ENCODE measurements around the gene ECHDC3.
"Not testable (repeated sequence)": the region's sequence is repeated elsewhere in the genome, so short reads cannot be mapped to it uniquely, and the experiment has no call there.

The ECHDC3 gene

DNA sequence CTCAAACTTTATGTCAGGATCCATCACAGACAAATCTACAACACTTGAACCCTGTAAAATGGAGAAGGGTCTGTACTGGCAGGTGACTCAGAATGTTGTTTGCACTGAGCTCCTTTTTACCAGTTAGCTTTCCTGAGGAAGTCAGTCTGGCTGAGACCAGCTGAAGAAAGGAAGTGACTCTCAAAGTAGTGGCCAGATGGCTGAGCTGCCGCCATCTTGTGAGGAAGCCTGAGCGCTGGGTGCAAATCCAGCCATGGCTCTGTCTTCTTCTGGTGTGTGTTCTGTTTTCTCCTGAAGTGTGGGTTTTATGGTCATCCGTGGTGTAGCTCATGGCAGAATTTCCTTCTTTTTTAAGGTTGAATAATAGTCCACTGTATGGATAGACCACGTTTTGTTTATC lies 25.5 kb upstream of the ECHDC3 start:
- no peak for DNase-seq

DNA sequence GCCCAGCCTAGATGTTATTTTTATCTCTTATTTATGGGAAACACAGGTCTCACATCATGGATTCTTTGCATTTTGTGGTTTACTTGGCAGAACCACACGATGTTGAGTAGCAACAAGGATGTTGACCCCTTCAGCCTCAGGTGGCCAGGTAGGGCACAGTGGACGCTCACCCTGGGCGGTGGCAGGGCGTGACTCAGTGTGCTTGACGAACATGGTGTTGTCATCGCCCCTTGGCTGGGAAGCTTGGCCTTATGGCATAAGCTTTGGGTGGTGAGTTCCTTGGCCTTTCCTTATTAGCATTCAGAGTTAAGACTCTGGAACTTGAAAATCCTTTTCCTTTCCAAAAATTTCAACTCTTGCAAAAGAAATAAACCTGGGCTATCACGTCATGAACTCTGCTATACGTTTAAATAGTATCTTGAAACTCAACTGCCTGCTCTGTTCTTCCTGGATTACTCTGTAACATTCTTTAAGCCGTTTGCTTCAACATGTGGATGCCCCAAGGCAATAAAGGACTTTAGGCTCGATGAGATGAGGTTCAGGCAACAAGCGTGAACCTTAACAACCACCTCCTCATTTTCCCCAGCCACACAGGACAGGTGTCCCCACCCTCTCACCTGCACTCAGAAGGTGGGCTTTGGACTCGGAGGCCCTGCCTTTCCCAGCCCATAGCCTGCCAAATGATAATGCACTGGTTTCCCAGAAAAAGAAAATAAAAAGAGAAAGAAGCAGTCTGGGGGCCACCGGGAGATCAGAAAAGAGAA lies 22.5 kb upstream of the ECHDC3 start:
- no peak for DNase-seq

DNA sequence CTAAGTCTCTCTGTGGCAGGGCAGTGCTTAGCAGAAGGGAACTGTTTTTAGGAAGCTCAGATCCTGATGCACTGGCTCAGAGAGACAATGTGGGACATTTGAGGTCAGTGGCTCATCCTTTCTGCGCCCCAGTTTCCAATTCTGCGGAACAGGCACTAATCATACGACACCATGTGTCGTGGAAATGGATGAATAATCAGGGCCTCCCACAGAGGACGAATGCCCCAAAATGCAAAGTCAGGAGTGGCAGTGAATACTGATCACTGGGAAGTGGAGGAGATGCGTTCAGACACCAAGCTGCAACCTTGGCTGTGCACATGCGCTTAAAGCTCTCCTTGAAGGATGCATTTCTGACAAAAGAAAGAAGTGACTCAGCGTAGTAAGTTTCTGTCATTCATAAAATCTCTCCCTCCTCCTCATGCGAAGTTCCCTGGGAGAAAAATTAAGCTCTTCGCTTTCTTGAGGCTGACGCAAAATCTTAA lies 21.9 kb upstream of the ECHDC3 start:
- peak; percentile 35 for DNase-seq

- no peak for DNase-seq
Measured at GRCh38 chr10:11721806-11722205, 20.4 kb upstream of the ECHDC3 start.

DNA sequence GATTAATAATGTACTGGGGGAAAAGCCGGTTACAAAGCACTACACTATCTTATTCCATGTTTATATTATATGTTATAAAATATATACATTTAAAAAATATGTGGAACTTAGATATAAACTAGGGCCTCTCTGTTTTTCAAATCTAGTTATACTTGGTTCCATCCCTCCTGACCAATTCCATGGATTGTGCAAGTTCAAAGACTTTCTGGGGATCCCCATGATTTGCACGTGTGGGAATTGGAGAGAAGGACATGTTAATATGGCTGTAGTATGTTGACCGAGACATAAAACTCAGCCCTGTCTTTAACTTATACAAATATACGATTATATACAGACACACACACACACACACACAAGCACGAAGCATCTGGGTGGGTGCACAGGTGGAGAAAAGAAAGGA lies 18.8 kb upstream of the ECHDC3 start:
- no peak for DNase-seq

DNA sequence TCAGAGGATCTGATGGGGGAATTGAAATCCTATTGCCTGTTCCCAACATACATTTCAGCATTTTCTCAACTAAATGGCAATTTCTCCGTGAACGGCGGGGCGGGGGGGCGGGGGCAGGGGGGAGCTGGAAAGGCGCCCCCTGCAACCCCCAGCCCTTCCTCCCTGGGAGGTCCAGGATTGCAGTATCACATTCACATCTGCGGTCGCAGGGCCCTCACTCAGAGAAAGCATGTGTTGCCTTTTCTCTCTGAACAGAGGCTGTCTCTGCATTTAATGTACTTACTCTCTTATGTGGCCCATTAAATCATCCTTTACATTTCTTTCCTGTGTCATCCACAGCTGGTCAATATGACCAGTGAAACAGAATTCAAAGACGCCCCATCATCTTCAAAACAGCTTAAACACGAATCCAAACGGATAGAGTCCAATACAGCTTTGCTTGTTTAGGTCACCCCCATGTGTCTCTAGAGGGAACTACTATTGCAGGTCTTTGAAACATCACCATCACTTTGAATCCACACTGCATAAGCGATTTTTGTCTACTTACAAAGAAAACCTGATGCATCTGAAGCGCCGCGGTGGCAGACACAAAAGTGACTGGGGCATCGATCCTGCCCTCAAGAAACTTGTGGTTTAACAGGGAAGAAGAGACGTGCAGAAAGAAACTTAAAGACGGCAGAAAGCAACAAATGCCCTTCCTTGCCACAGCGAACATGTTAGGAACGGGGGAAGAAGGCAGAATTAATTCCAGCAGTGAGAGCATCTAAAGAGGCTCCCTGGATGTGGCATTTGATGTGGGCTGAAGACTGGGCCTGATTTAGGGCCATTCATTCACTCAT lies 17.0 kb upstream of the ECHDC3 start:
- DNase-seq: peak; percentile 88

GRCh38 chr10:11725912-11726311 lies 16.3 kb upstream of the ECHDC3 start:
- DNase-seq: no peak

GRCh38 chr10:11727563-11727962 lies 14.6 kb upstream of the ECHDC3 start:
- DNase-seq: no peak

GRCh38 chr10:11728353-11728752 lies 13.8 kb upstream of the ECHDC3 start:
- DNase-seq: no peak

DNA sequence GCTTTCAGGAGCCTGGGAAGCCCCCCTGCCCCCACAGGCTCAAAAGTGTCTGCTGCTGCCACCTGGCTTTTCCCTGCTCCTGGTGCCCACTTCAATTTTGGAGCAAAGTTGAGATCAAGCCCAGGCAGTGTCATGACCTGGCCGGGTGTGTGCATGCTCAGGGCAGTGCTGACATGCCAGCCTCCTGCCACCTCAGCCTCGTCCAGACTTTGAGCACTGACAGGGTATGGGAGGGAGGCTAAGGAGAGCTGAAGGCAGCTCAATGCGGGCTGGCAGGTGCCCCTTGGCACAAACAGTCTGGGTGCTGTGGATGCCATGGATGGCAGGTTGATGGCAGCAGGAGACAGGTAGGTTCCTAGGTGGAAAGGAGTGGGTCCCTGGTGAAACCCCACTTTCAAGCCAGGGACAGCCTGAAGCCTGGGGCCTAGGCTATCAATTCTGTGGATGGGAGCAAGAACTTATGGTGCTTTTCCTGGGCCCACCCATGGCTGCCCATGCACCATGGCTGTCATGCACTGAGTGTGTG lies 12.3 kb upstream of the ECHDC3 start:
- no peak for DNase-seq

- DNase-seq: no peak
Measured at GRCh38 chr10:11730779-11731178, 11.4 kb upstream of the ECHDC3 start.

DNA sequence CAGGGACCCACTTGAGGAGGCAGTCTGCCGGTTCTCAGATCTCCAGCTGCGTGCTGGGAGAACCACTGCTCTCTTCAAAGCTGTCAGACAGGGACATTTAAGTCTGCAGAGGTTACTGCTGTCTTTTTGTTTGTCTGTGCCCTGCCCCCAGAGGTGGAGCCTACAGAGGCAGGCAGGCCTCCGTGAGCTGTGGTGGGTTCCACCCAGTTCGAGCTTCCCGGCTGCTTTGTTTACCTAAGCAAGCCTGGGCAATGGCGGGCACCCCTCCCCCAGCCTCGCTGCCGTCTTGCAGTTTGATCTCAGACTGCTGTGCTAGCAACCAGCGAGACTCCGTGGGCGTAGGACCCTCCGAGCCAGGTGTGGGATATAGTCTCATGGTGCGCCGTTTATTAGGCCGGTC lies 5.4 kb upstream of the ECHDC3 start:
- not testable (repeated sequence) for DNase-seq

- DNase-seq: not testable (repeated sequence)
Measured at GRCh38 chr10:11737258-11738032, 4.7 kb upstream of the ECHDC3 start.

DNA sequence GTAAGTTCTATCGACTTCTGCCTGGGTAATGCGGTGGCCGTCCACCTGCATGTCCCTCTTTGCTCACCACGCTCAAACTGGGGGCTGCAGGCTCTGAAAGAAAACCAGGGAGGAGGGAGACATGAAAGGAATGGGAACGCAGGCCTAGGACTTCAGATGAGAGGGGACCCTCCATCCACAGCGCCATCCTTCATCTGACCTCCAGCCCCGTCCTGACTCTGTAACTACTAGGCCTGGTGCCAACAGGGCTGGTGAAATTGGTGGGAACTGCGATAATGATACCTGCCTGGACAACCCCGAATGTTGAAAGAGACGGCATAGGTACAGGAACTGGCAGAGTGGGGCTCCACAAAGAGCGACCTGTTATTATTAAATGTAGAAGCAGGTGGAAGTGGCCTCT lies 1.3 kb upstream of the ECHDC3 start:
- no peak for DNase-seq

DNA sequence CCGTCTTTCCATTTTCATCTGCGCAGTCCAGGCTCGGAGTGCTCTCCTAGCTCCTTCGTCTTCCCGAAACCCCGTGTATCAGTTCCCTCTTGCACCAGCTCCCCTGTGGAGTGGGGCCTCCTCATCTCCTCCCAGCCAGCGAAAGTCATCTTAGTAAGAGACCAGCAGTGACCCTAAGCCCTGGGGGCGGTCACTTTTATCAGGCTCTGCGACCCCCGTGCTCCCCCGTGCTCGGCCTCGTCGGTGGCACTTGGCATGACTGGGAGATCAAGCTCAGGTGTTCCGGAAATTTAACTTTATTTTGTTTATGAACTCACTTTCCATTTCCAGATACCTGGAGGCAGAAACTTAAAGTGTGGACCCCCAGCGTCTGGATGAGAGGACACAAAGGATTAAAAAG lies 574 bp upstream of the ECHDC3 start:
- no peak for DNase-seq

DNA sequence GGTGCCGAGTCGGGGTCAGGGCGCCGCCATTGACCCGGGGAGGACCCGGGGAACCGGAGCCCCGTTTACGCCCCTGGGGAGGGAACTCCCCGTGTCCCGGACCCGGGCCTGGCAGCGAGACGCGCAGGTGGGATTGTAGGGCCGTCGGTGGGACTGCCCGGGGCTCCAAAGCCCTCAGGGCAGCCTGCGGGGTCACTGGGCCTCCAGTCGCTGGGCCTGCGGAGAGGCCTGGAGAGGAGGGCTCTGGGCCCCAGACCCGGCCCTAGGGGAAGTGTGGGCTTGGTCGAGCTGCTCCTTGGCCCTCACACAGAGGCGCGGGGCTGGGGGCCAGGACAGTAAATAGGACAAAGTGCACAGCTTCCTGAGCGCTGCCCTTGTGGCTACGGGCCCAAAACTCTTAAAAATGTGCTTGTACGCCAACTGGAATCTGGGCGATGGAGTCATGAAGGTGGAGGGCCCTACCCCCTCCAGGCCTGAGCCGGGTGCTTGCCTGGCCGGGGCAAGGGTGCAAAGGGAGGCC lies 657 bp downstream of the ECHDC3 start:
- no peak for DNase-seq

DNA sequence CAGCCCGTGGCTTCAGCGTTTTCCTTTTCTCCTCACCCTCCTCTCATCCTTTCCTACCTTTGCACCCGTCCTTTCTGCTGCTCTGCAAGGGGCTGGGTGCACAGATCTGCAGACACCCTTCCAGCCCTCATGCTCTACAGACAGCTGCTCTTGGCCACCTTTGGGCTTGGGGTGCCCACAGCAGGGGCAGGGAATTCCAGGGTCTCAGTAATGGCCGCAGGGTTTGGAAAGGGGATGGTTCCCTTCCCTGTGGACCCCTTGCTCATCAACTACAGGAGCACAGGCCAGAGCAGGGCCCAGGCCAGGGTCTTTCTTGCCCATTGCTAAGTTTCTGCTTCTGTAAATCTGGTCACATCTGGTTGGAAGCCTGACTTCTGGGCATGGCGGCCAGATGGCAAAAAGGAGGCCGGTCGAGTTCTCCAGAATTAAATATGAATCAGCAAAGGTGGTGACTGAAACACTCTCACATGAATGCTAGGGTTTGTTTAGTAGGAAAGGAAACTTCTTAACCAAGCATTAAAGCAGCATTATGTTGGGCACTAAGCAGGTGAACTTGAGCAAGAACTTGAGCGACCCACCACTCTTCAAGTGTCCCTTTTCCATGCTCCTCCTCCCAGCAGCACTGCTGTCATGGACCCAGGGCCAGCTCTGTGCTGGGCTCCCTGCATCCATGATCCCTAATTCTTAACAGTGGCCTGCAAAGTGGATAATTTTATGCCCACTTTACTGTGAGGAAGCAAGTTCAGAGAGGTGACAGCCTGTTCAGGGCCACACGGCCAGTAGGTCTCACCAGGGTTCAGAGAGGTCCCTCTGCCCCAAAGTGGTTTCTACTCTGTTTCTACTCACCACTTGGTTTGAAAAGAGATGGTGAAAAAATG lies 1.5 kb downstream of the ECHDC3 start:
- DNase-seq: no peak

GRCh38 chr10:11745045-11745444 lies 2.9 kb downstream of the ECHDC3 start:
- DNase-seq: no peak

GRCh38 chr10:11746883-11747539 lies 4.8 kb downstream of the ECHDC3 start:
- peak; percentile 66 for DNase-seq

GRCh38 chr10:11748866-11749265 lies 6.7 kb downstream of the ECHDC3 start:
- peak; percentile 33 for DNase-seq

DNA sequence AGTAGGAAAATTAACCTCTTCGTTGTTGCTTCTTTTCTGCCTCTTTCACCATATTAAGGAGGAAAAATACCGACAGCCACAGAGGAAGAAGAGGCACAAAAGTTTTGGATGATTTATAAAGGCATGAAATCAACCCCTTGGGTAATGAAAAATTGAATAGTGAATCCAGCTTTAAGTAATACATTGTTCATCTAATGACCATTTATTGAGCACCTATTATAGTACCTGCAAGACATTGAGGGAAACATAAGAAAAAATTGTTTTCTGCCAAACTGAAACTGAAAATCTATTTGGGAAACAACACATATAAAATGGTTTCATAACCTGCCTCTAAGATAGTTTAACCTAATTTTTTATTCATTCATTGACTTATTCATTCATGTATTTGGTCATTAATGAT lies 8.2 kb downstream of the ECHDC3 start:
- DNase-seq: no peak

Measured in hematopoietic multipotent progenitor cell treated with erythropoietin and hydrocortisone succinate and interleukin-3 and kit ligand, for 4 days (in vitro differentiated cells).